Measurements from ENCODE around the gene TMEM235.

TMEM235 gene

GRCh38 chr17:78255029-78255656, 23.7 kb downstream of the TMEM235 start:
- Histone ChIP-seq H2BK12ac (ENCODE audit: low read length in 2 of 2) (peak overlapping the region; percentile 60 to 97), H3K36me3 (ENCODE audit: control insufficient read depth in 1 of 2, insufficient read depth in 2 of 2, low read depth in 1 of 2, low read length in 2 of 2) (no peaks in the 10 kb centered on the region), H2BK15ac (ENCODE audit: low read depth, poor library complexity, severe bottlenecking) (peak overlapping the region; percentile 98), H3K79me1 (replicated peaks; ENCODE audit: low read length, poor library complexity, severe bottlenecking) (peaks cover 3% of the 10 kb centered on the region), H3K9ac (ENCODE audit: low read length) (no peak overlapping the region), H3K4ac (ENCODE audit: low read depth in 1 of 2, low read length in 2 of 2) (peak overlapping the region; percentile 55 to 69), H3K14ac (ENCODE audit: low read length in 2 of 2) (no peak overlapping the region), H3K4me2 (ENCODE audit: low read length, poor library complexity, severe bottlenecking) (no peak overlapping the region), H3K27me3 (ENCODE audit: control insufficient read depth in 1 of 2, insufficient read depth in 1 of 2, low read length in 2 of 2) (peaks cover 0 to 29% of the 10 kb centered on the region in 2 experiments), H2BK120ac (ENCODE audit: low read depth, low read length) (peak overlapping the region; percentile 54), H4K91ac (ENCODE audit: low read length) (peak overlapping the region; percentile 80), H3K9me3 (ENCODE audit: control insufficient read depth, low read length) (no peaks in the 10 kb centered on the region), H3K23ac (ENCODE audit: low read length in 2 of 2) (no peak overlapping the region), H2AFZ (ENCODE audit: low read depth, low read length) (no peak overlapping the region), H3K4me1 (ENCODE audit: control insufficient read depth, insufficient read depth, low read depth, low read length) (peaks cover 40% of the 10 kb centered on the region), H4K8ac (ENCODE audit: low read length) (peak overlapping the region; percentile 12), H2BK5ac (ENCODE audit: low read depth, low read length, poor library complexity, severe bottlenecking) (no peak overlapping the region), H3K27ac (ENCODE audit: low read length, poor library complexity, severe bottlenecking) (no peak overlapping the region), H3K18ac (ENCODE audit: low read depth in 1 of 2, low read length in 2 of 2) (peak overlapping the region; percentile 44 to 50), H2AK5ac (ENCODE audit: low read length, severe bottlenecking) (peak overlapping the region; percentile 63), H3K4me3 (ENCODE audit: insufficient read depth in 1 of 2, low read depth in 1 of 2, low read length in 2 of 2) (no peak overlapping the region)
- WGBS, result 97% methylated on average over 18 of the region's 18 CpGs
- no peak for DNase-seq

DNA sequence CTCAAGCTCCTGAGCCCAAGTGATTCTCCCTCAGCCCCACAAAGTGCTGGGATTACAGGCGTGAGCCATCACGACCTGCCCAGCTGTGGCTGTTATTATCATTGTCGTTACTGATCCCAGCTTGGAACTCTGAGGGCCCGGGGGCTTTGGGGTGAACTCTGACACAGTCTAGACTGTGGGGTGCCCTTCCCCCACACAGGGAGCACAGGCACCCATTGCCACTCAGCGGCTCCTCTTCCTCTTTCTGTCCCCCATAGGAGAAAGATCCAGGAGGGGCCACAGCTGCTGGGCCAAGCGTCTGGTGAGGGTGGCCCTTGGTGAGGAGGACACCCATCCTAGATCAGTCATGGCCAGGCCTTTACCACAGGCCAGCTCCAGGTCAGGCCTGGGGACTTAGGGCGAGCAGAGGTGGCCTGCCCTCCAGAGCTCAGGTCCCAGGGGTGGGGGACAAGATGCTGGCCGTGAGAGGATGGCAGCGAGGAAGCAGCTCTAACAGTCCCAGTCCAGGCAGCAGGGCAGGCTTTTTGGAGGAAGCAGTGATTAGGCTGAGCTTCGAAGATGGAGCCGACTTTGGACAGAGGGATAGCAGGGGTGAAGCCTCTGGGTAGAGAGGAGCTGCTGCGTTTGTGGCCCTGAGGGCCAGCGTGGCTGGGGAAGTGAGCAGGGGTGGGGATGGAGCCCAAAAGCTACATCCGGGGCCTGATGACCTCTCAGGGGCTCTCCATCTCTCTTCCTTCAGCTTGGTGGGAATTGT, 24.7 kb downstream of the TMEM235 start:
- Histone ChIP-seq H2AFZ (ENCODE audit: low read depth, low read length) (peak overlapping the region; percentile 42), H2BK120ac (ENCODE audit: low read depth, low read length) (peak overlapping the region; percentile 75), H4K91ac (ENCODE audit: low read length) (peak overlapping the region; percentile 96), H4K8ac (ENCODE audit: low read length) (peak overlapping the region; percentile 43), H3K27me3 (ENCODE audit: control insufficient read depth in 1 of 2, insufficient read depth in 1 of 2, low read length in 2 of 2) (peaks cover 0 to 23% of the 10 kb centered on the region in 2 experiments), H2BK15ac (ENCODE audit: low read depth, poor library complexity, severe bottlenecking) (peak overlapping the region; percentile 85), H3K36me3 (ENCODE audit: control insufficient read depth in 1 of 2, insufficient read depth in 2 of 2, low read depth in 1 of 2, low read length in 2 of 2) (no peaks in the 10 kb centered on the region), H3K4ac (ENCODE audit: low read depth in 1 of 2, low read length in 2 of 2) (peak overlapping the region; percentile 52 to 55), H3K4me1 (ENCODE audit: control insufficient read depth, insufficient read depth, low read depth, low read length) (peaks cover 36% of the 10 kb centered on the region), H3K14ac (ENCODE audit: low read length in 2 of 2) (no peak overlapping the region), H3K9ac (ENCODE audit: low read length) (no peak overlapping the region), H3K79me1 (replicated peaks; ENCODE audit: low read length, poor library complexity, severe bottlenecking) (peaks cover 3% of the 10 kb centered on the region), H2BK12ac (ENCODE audit: low read length in 2 of 2) (peak overlapping the region; percentile 81 to 96), H3K23ac (ENCODE audit: low read length in 2 of 2) (no peak overlapping the region), H3K18ac (ENCODE audit: low read depth in 1 of 2, low read length in 2 of 2) (peak overlapping the region; percentile 34 to 73), H3K9me3 (ENCODE audit: control insufficient read depth, low read length) (no peaks in the 10 kb centered on the region), H2BK5ac (ENCODE audit: low read depth, low read length, poor library complexity, severe bottlenecking) (no peak overlapping the region), H2AK5ac (ENCODE audit: low read length, severe bottlenecking) (peak overlapping the region; percentile 68), H3K4me2 (ENCODE audit: low read length, poor library complexity, severe bottlenecking) (no peak overlapping the region), H3K4me3 (ENCODE audit: insufficient read depth in 1 of 2, low read depth in 1 of 2, low read length in 2 of 2) (no peak overlapping the region), H3K27ac (ENCODE audit: low read length, poor library complexity, severe bottlenecking) (no peak overlapping the region)
- DNase-seq, result no peak
- WGBS, result 78% methylated on average over 12 of the region's 14 CpGs

- peak overlapping the region; percentile 59 to 98 for H3K18ac ChIP-seq (ENCODE audit: low read depth in 1 of 2, low read length in 2 of 2)
- 46% methylated on average over 15 of the region's 18 CpGs for WGBS
- peak overlapping the region; percentile 4 for H3K27ac ChIP-seq (ENCODE audit: low read length, poor library complexity, severe bottlenecking)
- H3K4me3 ChIP-seq (ENCODE audit: insufficient read depth in 1 of 2, low read depth in 1 of 2, low read length in 2 of 2), result no peak overlapping the region
- H3K79me1 ChIP-seq (replicated peaks; ENCODE audit: low read length, poor library complexity, severe bottlenecking), result peaks cover 3% of the 10 kb centered on the region
- H3K9me3 ChIP-seq (ENCODE audit: control insufficient read depth, low read length), result no peaks in the 10 kb centered on the region
- peak overlapping the region; percentile 75 for H2BK120ac ChIP-seq (ENCODE audit: low read depth, low read length)
- no peak overlapping the region for H3K4me2 ChIP-seq (ENCODE audit: low read length, poor library complexity, severe bottlenecking)
- peak overlapping the region in 1 of 2 experiments; percentile 89 for H3K14ac ChIP-seq (ENCODE audit: low read length in 2 of 2)
- H3K36me3 ChIP-seq (ENCODE audit: control insufficient read depth in 1 of 2, insufficient read depth in 2 of 2, low read depth in 1 of 2, low read length in 2 of 2), result no peaks in the 10 kb centered on the region
- peak overlapping the region; percentile 43 for H4K8ac ChIP-seq (ENCODE audit: low read length)
- H2BK5ac ChIP-seq (ENCODE audit: low read depth, low read length, poor library complexity, severe bottlenecking), result no peak overlapping the region
- no peak overlapping the region for H3K23ac ChIP-seq (ENCODE audit: low read length in 2 of 2)
- no peak for DNase-seq
- peak overlapping the region; percentile 96 for H4K91ac ChIP-seq (ENCODE audit: low read length)
- peak overlapping the region; percentile 88 for H2BK15ac ChIP-seq (ENCODE audit: low read depth, poor library complexity, severe bottlenecking)
- no peak overlapping the region for H3K9ac ChIP-seq (ENCODE audit: low read length)
- peak overlapping the region; percentile 42 for H2AFZ ChIP-seq (ENCODE audit: low read depth, low read length)
- peaks cover 0 to 23% of the 10 kb centered on the region in 2 experiments for H3K27me3 ChIP-seq (ENCODE audit: control insufficient read depth in 1 of 2, insufficient read depth in 1 of 2, low read length in 2 of 2)
- H3K4me1 ChIP-seq (ENCODE audit: control insufficient read depth, insufficient read depth, low read depth, low read length), result peaks cover 34% of the 10 kb centered on the region
- H2BK12ac ChIP-seq (ENCODE audit: low read length in 2 of 2), result peak overlapping the region; percentile 81 to 96
- peak overlapping the region; percentile 16 for H2AK5ac ChIP-seq (ENCODE audit: low read length, severe bottlenecking)
- peak overlapping the region; percentile 60 to 89 for H3K4ac ChIP-seq (ENCODE audit: low read depth in 1 of 2, low read length in 2 of 2)
These were observed 25.5 kb downstream of the TMEM235 start for GRCh38 chr17:78256707-78257591.
